MM.1S (cell line): ENCODE data around the gene DHFR.

Experiments
- DNase-seq: peaks from one replicate; pipeline ENCODE4 v3.0.0-alpha.2; 2015
- H2AFZ ChIP-seq: fragments of 300-600 bp; sonication (generic); 2 replicates; pipeline ENCODE4 v1.6.0; 2016; ENCODE audit warnings: antibody characterized with exemption, low read length
- H3F3A ChIP-seq: fragments of 300-600 bp; sonication (generic); 2 replicates; pipeline ENCODE4 v1.6.1; 2016; ENCODE audit warnings: mild to moderate bottlenecking, antibody characterized with exemption, low read length, moderate library complexity, mixed read lengths; ENCODE audit not compliant: insufficient read depth
- H3K27ac ChIP-seq: fragments of 300-600 bp; sonication (generic); 2 replicates; pipeline ENCODE4 v1.5.1; 2016; ENCODE audit warnings: mild to moderate bottlenecking, low read length
- H3K27me3 ChIP-seq: fragments of 300-600 bp; sonication (generic); replicated peaks from 2 replicates; pipeline ENCODE4 v1.6.0; 2016; ENCODE audit warnings: low read length; ENCODE audit not compliant: insufficient read depth
- H3K36me3 ChIP-seq: fragments of 300-600 bp; sonication (generic); replicated peaks from 2 replicates; pipeline ENCODE4 v1.6.1; 2016; ENCODE audit warnings: mild to moderate bottlenecking, low read length, mixed read lengths; ENCODE audit not compliant: insufficient read depth
- H3K4me1 ChIP-seq: fragments of 300-600 bp; sonication (generic); 2 replicates; pipeline ENCODE4 v1.6.1; 2016; ENCODE audit warnings: low read length, mixed read lengths
- H3K4me2 ChIP-seq: fragments of 300-600 bp; sonication (generic); 2 replicates; pipeline ENCODE4 v1.6.0; 2016; ENCODE audit warnings: low read depth, low read length
- H3K4me3 ChIP-seq: fragments of 300-600 bp; sonication (generic); 2 replicates; pipeline ENCODE4 v1.5.1; 2016; ENCODE audit warnings: low read length, mixed read lengths
- H3K79me2 ChIP-seq: fragments of 300-600 bp; sonication (generic); 2 replicates; pipeline ENCODE4 v1.6.1; 2016; ENCODE audit warnings: mixed run types, low read length, mixed read lengths
- H3K9ac ChIP-seq: fragments of 300-600 bp; sonication (generic); 2 replicates; pipeline ENCODE4 v1.6.1; 2016; ENCODE audit warnings: low read length, mixed read lengths
- H3K9me2 ChIP-seq: fragments of 300-600 bp; sonication (generic); replicated peaks from 2 replicates; pipeline ENCODE4 v1.6.1; 2016; ENCODE audit warnings: mild to moderate bottlenecking, low read length, mixed read lengths; ENCODE audit not compliant: insufficient read depth
- H3K9me3 ChIP-seq: fragments of 300-600 bp; sonication (generic); replicated peaks from 2 replicates; pipeline ENCODE4 v1.6.1; 2016; ENCODE audit warnings: mild to moderate bottlenecking, low read length, mixed read lengths; ENCODE audit not compliant: insufficient read depth
- H4K20me1 ChIP-seq: fragments of 300-600 bp; sonication (generic); 2 replicates; pipeline ENCODE4 v1.6.1; 2016; ENCODE audit warnings: mild to moderate bottlenecking, low read length, moderate library complexity, mixed read lengths; ENCODE audit not compliant: insufficient read depth
- CTCF ChIP-seq: fragments of 300-600 bp; sonication (generic); IDR thresholded peaks from 2 replicates; pipeline ENCODE4 v1.5.1; 2016; ENCODE audit warnings: antibody characterized with exemption, low read length, mixed read lengths
- EZH2 ChIP-seq: fragments of 300-600 bp; sonication (generic); optimal IDR thresholded peaks from 2 replicates; pipeline ENCODE3; 2017; ENCODE audit warnings: low read depth, mild to moderate bottlenecking, antibody characterized with exemption, low read length, mixed read lengths
- EZH2phosphoT487 ChIP-seq: fragments of 300-600 bp; sonication (generic); IDR thresholded peaks from 2 replicates; pipeline ENCODE4 v1.6.1; 2018; ENCODE audit warnings: antibody characterized with exemption, low read length

The DHFR gene

GRCh38 chr5:80653502-80653901 lies 1.3 kb downstream of the DHFR start:
- TF ChIP-seq CTCF (no peak), EZH2 (no peak), EZH2phosphoT487 (no peak)
- peaks cover 13% of the 10 kb centered on the region for H3F3A ChIP-seq
- peaks cover 34% of the 10 kb centered on the region for H3K79me2 ChIP-seq
- H4K20me1 ChIP-seq, result no peaks in the 10 kb centered on the region
- H3K36me3 ChIP-seq, result no peaks in the 10 kb centered on the region; the same call in 1 of the 2 replicates
- H3K4me1 ChIP-seq, result peaks cover 7% of the 10 kb centered on the region; the same call in 1 of the 2 replicates
- peak overlapping the region; percentile 92 for H3K4me3 ChIP-seq
- peak overlapping the region; percentile 89 for H3K4me2 ChIP-seq
- H3K27me3 ChIP-seq, result no peaks in the 10 kb centered on the region
- no peak for DNase-seq
- no peaks in the 10 kb centered on the region for H3K9me3 ChIP-seq
- peak overlapping the region; percentile 83 for H3K9ac ChIP-seq
- H3K9me2 ChIP-seq, result no peaks in the 10 kb centered on the region
- peak overlapping the region; percentile 53; the same call in 1 of the 2 replicates for H3K27ac ChIP-seq
- H2AFZ ChIP-seq, result peak overlapping the region; percentile 22; the same call in 1 of the 2 replicates

GRCh38 chr5:80646926-80647325 lies 7.9 kb downstream of the DHFR start:
- Histone ChIP-seq H2AFZ (no peak overlapping the region), H3K4me1 (no peaks in the 10 kb centered on the region), H3K79me2 (0 out of 2 replicates have a peak, but pooled peaks cover 2% of the 10 kb centered on the region), H3K36me3 (peaks cover 4% of the 10 kb centered on the region; the same call in 1 of the 2 replicates), H3K27me3 (no peaks in the 10 kb centered on the region), H3F3A (no peaks in the 10 kb centered on the region), H3K4me2 (no peak overlapping the region), H3K9me3 (no peaks in the 10 kb centered on the region), H3K27ac (no peak overlapping the region), H3K9me2 (no peaks in the 10 kb centered on the region), H4K20me1 (no peaks in the 10 kb centered on the region), H3K9ac (no peak overlapping the region), H3K4me3 (no peak overlapping the region)
- DNase-seq, result no peak
- no peak for TF ChIP-seq EZH2phosphoT487
- TF ChIP-seq EZH2, result no peak
- no peak for TF ChIP-seq CTCF

GRCh38 chr5:80644900-80645299 lies 9.9 kb downstream of the DHFR start:
- no peak overlapping the region for H3K9ac ChIP-seq
- H3K4me1 ChIP-seq, result no peaks in the 10 kb centered on the region
- H2AFZ ChIP-seq, result no peak overlapping the region
- no peaks in the 10 kb centered on the region for H3F3A ChIP-seq
- H3K9me2 ChIP-seq, result no peaks in the 10 kb centered on the region
- H3K27ac ChIP-seq, result no peak overlapping the region
- H4K20me1 ChIP-seq, result no peaks in the 10 kb centered on the region
- H3K79me2 ChIP-seq, result 0 out of 2 replicates have a peak, but pooled peaks cover 2% of the 10 kb centered on the region
- H3K36me3 ChIP-seq, result peaks cover 4% of the 10 kb centered on the region; the same call in 1 of the 2 replicates
- H3K4me3 ChIP-seq, result no peak overlapping the region
- no peaks in the 10 kb centered on the region for H3K9me3 ChIP-seq
- H3K27me3 ChIP-seq, result no peaks in the 10 kb centered on the region
- DNase-seq, result no peak
- TF ChIP-seq EZH2, result no peak
- no peak for TF ChIP-seq EZH2phosphoT487
- TF ChIP-seq CTCF, result no peak
- no peak overlapping the region for H3K4me2 ChIP-seq
